NAMALWA (cell line): ENCODE data around the gene ZNF468.
A peak's percentile ranks its signal among the peaks of the same experiment; 100 is the strongest.
"Not testable (repeated sequence)": the region's sequence is repeated elsewhere in the genome, so short reads cannot be mapped to it uniquely, and the experiment has no call there.

ENCODE experiments used
- DNase-seq: peaks from one replicate; pipeline ENCODE4 v3.0.0-alpha.2; 2015; ENCODE audit warnings: low spot score

ZNF468 gene

GRCh38 chr19:52857378-52858191, at the start of gene ZNF468:
Gene ZNF468, minus strand, starts transcription at chr19:52857619. Its CDS starts 3,347 bp downstream, at chr19:52854272.
- DNase-seq, result peak; percentile 74

- not testable (repeated sequence) for DNase-seq
These were observed 46.8 kb upstream of the ZNF468 start for GRCh38 chr19:52904052-52904780.

DNA sequence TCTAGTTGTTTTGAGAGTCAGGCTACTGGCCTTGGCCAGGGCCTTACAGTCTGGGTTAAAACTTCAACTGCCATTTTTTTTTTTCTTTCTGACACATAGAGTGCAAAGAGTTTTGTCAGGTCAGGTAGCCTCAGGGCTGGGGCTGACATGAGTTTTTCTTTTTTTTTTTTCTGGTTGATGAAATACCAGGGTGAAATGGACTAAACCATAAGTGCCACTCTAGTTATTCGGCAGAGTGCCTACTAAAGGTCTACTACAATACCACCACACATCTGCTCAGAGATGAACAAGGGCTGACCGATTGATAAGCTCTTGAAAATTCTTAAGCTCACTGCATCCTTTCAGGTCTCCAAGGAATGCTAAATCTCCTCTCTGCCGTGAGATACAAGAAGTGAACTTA, 44.4 kb upstream of the ZNF468 start:
- no peak for DNase-seq

DNA sequence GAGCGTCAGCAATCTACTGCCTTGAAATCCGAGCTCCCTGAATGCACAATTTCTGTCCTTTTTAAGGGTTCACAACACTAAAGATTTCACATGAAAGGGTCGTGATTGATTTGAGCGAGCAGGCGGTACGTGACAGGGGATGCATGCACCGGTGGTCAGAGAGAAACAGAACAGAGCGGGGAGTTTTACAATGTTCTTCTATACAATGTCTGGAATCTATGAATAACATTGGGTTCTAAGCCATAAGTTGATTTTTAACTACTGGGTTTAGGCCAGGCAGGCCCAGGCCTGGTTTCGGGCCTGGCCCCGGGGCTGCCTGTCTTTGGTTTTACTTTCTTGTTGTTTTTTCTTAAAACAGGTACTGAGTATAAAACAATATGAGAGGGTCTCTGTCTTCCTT, 41.2 kb upstream of the ZNF468 start:
- DNase-seq, result not testable (repeated sequence)

DNA sequence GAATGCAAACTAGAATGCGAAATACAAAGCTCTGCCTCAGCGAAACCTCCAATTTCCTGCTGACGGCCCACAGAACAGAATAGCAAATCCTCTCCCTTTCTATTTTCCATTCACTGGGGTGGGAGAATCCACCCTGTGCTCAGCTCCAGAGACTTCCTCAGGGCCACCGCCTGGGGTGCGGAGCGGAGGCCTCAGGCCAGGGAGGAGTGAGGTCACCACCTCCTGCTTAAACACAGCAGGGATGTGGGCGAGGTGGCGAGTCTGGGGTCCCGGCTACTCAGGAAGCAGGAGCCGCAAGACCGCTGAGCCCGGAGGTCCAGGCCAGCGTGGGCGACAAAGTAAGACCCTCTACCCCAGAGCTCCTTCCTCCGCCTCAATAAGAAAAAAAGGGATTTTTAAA, 40.7 kb upstream of the ZNF468 start:
- no peak for DNase-seq

- peak; percentile 97 for DNase-seq
These were observed 39.9 kb upstream of the ZNF468 start, which contains the start of gene ZNF320 for GRCh38 chr19:52897138-52897935. Gene ZNF320, minus strand, starts transcription at chr19:52897635. Its CDS starts 7,380 bp downstream, at chr19:52890255.

DNA sequence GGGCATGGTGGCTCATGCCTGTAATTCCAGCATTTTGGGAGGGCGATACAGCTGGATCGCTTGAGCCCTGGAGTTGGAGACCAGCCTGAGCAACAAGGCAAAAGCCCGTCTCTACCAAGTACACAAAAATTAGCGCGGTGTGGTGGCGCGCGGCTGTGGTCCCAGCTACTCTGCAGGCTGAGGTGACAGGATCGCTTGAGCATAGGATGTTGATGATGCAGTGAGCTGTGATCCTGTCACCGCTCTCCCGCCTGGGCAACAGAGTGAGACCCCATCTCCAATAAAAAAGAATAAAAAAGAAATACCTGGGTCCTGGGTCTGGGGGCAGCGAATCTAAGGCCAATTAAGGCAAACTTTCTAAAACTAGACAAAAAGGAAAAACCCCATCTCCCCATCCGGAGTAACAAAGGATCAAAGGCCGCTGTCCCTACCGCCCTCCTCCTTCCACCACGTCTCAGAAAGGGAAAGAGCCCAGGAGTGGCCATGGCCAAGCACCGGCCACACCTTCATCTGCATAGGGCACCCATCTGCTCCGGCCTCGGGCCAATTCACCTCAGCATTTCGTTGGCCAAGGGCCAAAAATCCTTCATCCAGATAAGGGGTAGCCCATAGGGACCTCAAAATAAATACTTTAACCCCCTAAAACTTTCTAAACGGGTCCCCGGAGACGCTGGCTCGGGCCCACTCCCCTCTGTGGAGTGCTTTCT, 39.2 kb upstream of the ZNF468 start:
- no peak for DNase-seq

DNA sequence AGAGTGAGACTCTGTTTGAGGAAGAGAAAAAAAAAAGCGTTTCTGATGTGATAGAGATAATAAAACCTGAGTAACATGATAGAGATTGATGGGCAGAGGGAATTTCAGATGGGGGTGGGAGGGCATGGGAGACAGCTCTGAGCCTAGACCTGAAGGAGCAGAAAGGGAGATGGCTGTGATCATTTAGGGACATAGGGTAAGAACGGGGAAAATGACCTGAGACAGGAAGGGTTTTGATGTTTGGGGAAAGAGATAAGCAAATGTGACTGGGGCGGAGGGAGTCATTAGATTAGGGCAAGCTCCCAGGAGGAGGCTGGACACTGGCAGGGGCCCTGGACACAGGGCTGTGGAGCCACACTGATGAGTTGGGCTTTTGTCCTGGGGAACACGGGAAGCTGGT, 33.9 kb upstream of the ZNF468 start:
- no peak for DNase-seq

DNA sequence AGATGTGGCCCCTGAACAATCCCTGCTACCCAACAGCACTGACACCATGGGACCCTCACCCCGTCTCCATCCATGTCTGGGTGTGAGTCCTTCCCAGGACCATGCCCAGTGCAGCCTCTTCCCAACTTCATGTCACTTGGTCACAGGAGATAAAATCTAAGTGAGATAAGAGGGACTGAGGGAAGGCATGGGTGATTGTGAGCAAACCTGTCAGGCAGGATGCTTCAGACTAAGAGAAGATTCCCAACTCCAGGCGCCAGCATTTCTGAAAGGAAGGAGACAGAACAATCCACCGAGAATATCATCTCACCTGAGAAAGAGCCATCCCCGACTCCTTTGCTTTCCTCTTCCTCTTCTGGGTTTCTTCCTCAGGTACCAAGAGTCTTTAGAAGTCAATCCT, 32.5 kb upstream of the ZNF468 start:
- DNase-seq, result no peak

GRCh38 chr19:52889076-52889475, 31.7 kb upstream of the ZNF468 start:
- no peak for DNase-seq

GRCh38 chr19:52880895-52881389, 23.5 kb upstream of the ZNF468 start:
- no peak for DNase-seq

DNA sequence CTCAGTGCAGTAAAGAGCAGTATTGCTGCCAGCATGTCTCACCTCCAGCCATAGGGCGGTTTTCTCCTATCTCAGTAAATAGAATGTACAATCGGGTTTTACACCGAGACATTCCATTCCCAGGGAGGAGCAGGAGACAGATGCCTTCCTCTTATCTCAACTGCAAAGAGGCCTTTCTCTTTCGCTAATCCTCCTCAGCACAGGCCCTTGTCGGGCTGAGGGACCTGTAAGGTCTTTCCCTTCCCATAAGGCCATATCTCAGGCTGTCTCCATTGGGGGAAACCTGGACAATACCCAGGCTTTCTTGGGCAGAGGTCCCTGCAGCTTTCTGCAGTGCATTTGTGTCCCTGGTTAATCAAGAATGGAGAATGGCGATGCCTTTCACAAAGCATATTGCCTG, 15.6 kb upstream of the ZNF468 start:
- not testable (repeated sequence) for DNase-seq

- DNase-seq, result no peak
These were observed 14.0 kb upstream of the ZNF468 start for GRCh38 chr19:52871466-52871865.

DNA sequence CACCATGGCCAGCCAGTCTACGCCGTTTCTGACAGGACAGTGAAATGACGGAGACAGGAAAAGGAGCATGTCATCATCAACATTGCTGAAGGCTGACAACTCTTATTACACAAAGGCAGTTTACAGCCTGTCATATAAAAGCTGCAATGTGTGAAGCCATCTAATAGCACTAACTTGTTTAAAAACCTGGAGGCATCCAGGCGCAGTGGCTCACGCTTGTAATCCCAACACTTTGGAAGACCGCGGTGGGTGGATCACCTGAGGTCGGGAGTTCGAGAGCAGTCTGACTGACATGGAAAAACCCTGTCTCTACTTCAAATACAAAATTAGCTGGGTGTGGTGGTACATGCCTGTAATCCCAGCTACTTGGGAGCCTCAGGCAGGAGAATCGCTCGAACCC, 10.6 kb upstream of the ZNF468 start:
- DNase-seq, result not testable (repeated sequence)

- not testable (repeated sequence) for DNase-seq
These were observed 660 bp downstream of the ZNF468 start for GRCh38 chr19:52856540-52857377.

DNA sequence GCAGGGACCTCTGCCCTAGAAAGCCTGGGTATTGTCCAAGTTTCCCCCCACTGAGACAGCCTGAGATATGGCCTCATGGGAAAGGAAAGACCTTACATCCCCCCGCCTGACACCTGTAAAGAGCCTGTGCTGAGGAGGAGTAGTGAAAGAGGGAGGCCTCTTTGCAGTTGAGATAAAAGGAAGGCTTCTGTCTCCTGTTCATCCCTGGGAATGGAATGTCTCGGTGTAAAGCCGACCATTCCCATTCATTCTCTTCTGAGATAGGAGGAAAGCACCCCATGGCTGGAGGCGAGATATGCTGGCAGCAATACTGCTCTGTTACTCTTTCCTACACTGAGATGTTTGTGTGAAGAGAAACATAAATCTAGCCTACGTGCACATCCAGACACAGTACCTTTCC, 10.1 kb downstream of the ZNF468 start:
- not testable (repeated sequence) for DNase-seq

- not testable (repeated sequence) for DNase-seq
These were observed 16.5 kb downstream of the ZNF468 start for GRCh38 chr19:52840825-52841465.

- DNase-seq, result not testable (repeated sequence)
These were observed 23.1 kb downstream of the ZNF468 start for GRCh38 chr19:52834289-52834688.

- DNase-seq, result not testable (repeated sequence)
These were observed 23.9 kb downstream of the ZNF468 start for GRCh38 chr19:52833541-52833940.

GRCh38 chr19:52829866-52830265, 27.6 kb downstream of the ZNF468 start:
- DNase-seq, result not testable (repeated sequence)
